Osteoblast (primary cell): ENCODE measurements around the gene CD151. TPM values are rescaled to one million over a fixed set of nuclear protein-coding genes. Genes with fewer than 3 reads are reported as not detected.

Source experiments
- DNase-seq: peaks from one replicate; pipeline ENCODE4 v3.0.0; 2011; ENCODE audit warnings: low spot score, mixed read lengths; ENCODE audit not compliant: insufficient read length; ENCODE audit errors: missing footprints
- H2AFZ ChIP-seq: 2 replicates; pipeline ENCODE4 v1.6.0; 2011; ENCODE audit warnings: mild to moderate bottlenecking, low read length
- H3K27ac ChIP-seq: 2 replicates; pipeline ENCODE4 v1.5.1; 2011; ENCODE audit warnings: mild to moderate bottlenecking, low read depth, low read length, moderate library complexity
- H3K27me3 ChIP-seq: 2 replicates; pipeline ENCODE4 v1.6.0; 2012; ENCODE audit warnings: mild to moderate bottlenecking, control low read depth, inconsistent platforms, low read length, moderate library complexity; ENCODE audit not compliant: insufficient read depth
- H3K36me3 ChIP-seq: 2 replicates; pipeline ENCODE4 v1.5.1; 2011; ENCODE audit warnings: mild to moderate bottlenecking, low read length, control low read depth, moderate library complexity; ENCODE audit not compliant: insufficient read depth
- H3K4me1 ChIP-seq: 2 replicates; pipeline ENCODE4 v1.5.1; 2011; ENCODE audit warnings: mild to moderate bottlenecking, low read length, control low read depth, moderate library complexity; ENCODE audit not compliant: insufficient read depth
- H3K4me2 ChIP-seq: 2 replicates; pipeline ENCODE4 v1.6.0; 2011; ENCODE audit warnings: mild to moderate bottlenecking, low read length; ENCODE audit not compliant: insufficient read depth
- H3K4me3 ChIP-seq: fragments of 200-600 bp; sonication (generic); 3 replicates; pipeline ENCODE4 v1.5.1; 2012; ENCODE audit warnings: mild to moderate bottlenecking, low read length, inconsistent platforms; ENCODE audit not compliant: insufficient read depth
- H3K79me2 ChIP-seq: 2 replicates; pipeline ENCODE4 v1.6.0; 2012; ENCODE audit warnings: mild to moderate bottlenecking, low read length, control low read depth, inconsistent platforms; ENCODE audit not compliant: insufficient read depth
- H3K9me3 ChIP-seq: 2 replicates; pipeline ENCODE4 v1.5.1; 2011; ENCODE audit warnings: low read depth, low read length, control low read depth
- H4K20me1 ChIP-seq: 2 replicates; pipeline ENCODE4 v1.6.0; 2012; ENCODE audit warnings: mild to moderate bottlenecking, low read length, control low read depth; ENCODE audit not compliant: insufficient read depth
- total RNA-seq: library from RNA; depleted of rRNA; stranded (reverse); fragments of >200 nt; gene quantifications from 2 replicates; pipeline ENCODE4 v1.2.3, GENCODE V29; 2012
- TF ChIP-seq, protein P1 (sequence below): IDR thresholded peaks from 2 replicates; pipeline ENCODE4 v1.5.1; 2011; ENCODE audit warnings: mild to moderate bottlenecking, low read depth, low read length, moderate library complexity; ENCODE audit errors: extremely low read depth

Gene CD151
- total RNA-seq, 1 donor = 416 TPM

DNA sequence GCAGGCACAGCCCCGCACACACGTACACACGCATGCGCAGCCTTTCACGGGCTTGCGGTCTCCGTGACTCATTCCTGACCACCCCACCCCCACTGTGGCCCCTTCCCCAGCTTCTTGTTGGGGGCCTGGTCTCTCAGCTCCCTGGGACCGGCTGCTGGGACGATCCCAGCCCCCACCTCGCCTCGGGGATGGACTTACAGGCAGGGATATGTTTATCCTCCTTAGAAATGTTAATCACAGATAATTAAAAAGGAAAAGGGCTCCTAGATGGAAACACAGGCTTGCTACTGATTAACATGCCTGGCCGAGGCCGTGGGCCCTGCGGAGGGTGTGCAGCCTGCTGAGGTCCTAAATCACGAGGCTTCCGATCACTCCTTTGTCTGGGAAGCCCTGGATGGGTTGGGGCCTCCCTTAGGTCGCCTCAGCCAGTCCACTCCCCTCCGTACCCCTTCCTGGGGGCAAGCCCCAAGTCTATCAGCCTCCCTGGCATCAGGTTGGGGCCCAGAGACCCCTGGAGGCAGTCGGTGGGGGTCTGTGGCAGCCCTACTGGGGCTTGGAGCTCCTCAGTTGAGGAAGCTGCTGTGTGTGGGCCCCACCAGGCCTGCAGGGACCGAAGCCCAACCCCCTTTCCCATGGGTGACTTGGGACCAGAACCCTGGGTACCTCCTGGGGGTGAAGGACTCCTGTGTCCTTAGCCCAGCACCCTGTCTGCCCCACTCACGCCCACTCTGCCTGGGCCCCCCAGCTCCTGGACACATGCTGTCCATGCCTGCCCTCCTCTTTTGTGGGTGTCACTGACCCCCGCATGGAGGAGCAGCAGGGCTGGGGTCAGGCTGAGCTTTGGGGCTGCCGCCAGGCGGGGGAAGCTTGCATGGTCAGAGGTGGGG, 30.5 kb downstream of the CD151 start:
- no peaks in the 10 kb centered on the region for H3K27me3 ChIP-seq
- H2AFZ ChIP-seq = no peak overlapping the region
- H3K27ac ChIP-seq = no peak overlapping the region
- H3K79me2 ChIP-seq = peaks cover 36% of the 10 kb centered on the region
- H3K4me2 ChIP-seq = no peak overlapping the region
- peaks cover 14% of the 10 kb centered on the region for H3K36me3 ChIP-seq
- no peaks in the 10 kb centered on the region for H3K9me3 ChIP-seq
- no peak for DNase-seq
- no peak overlapping the region for H3K4me3 ChIP-seq
- H4K20me1 ChIP-seq = peaks cover 49% of the 10 kb centered on the region
- TF ChIP-seq, protein P1, sequence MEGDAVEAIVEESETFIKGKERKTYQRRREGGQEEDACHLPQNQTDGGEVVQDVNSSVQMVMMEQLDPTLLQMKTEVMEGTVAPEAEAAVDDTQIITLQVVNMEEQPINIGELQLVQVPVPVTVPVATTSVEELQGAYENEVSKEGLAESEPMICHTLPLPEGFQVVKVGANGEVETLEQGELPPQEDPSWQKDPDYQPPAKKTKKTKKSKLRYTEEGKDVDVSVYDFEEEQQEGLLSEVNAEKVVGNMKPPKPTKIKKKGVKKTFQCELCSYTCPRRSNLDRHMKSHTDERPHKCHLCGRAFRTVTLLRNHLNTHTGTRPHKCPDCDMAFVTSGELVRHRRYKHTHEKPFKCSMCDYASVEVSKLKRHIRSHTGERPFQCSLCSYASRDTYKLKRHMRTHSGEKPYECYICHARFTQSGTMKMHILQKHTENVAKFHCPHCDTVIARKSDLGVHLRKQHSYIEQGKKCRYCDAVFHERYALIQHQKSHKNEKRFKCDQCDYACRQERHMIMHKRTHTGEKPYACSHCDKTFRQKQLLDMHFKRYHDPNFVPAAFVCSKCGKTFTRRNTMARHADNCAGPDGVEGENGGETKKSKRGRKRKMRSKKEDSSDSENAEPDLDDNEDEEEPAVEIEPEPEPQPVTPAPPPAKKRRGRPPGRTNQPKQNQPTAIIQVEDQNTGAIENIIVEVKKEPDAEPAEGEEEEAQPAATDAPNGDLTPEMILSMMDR = no peak
- peaks cover 7% of the 10 kb centered on the region for H3K4me1 ChIP-seq

DNA sequence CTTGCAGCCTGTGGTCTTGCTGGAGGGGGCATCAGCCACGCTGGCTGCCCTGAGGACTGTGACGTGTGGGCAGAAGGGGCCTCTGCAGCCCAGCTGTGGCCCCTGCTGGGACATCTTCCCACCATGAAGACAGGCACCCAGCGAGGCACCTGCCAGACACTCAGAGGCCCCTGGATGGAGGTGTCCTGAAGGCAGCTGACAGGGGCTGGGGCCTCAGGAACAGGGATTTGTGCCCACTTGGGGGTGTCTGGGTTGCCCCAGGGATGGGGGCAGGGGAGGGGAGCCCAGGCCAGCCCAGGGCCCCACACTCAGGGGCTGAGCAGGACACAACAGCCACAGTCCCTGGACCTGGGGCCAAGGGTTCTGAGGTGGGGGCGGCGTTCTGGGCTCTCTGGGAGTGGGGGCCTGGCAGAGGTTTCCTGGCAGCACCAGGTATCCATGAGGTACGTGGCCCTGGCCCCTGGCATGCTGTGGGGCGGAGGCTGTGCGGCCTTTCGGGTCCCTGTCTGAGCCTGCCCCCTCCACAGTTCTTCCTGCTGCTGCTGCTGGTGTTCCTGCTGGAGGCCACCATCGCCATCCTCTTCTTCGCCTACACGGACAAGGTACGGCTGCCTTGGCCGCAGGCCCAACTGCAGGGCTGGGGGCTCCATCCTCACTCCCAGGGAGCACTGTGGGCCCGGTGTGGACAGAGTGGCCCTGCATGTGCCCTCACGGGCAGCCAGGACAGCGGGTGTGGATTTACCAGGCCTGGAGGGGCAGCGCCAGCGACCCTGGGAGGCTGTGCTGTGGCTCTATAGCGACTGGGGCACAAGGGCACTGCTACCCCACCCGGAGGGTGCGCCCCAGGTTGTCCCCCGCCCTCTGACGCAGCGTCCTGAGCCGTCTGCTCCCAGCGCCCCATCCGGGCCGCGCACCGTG, 31.4 kb downstream of the CD151 start:
- Histone ChIP-seq H3K27me3 (no peaks in the 10 kb centered on the region), H2AFZ (no peak overlapping the region), H3K4me1 (peaks cover 7% of the 10 kb centered on the region), H3K36me3 (peaks cover 15% of the 10 kb centered on the region), H3K4me2 (no peak overlapping the region), H3K79me2 (peaks cover 28% of the 10 kb centered on the region), H4K20me1 (peaks cover 41% of the 10 kb centered on the region), H3K4me3 (no peak overlapping the region), H3K9me3 (no peaks in the 10 kb centered on the region), H3K27ac (no peak overlapping the region)
- no peak for DNase-seq
- TF ChIP-seq, protein P1 = no peak

DNA sequence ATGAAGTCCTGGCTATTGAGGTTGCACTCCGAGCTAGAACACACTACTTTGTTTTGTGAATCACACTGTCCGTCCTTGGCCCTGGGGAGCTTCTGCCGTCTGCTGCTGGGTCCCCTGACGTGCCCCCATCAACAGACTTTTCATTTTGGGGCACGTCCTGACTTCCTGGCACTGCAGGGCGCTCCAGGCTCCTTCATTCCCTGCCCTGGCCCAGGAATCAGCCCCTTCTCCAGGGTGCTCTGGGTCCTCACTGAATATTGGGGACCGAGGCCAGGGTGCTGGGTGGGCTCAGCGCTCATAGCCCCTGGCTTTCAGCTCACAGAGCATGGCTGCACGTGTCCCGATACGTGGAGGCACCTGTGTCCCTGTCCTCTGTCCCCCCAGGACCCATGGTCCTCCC, 32.1 kb downstream of the CD151 start:
- no peak overlapping the region for H2AFZ ChIP-seq
- H3K27ac ChIP-seq = no peak overlapping the region
- no peaks in the 10 kb centered on the region for H3K27me3 ChIP-seq
- no peak overlapping the region for H3K4me2 ChIP-seq
- DNase-seq = no peak
- peaks cover 15% of the 10 kb centered on the region for H3K36me3 ChIP-seq
- no peak overlapping the region for H3K4me3 ChIP-seq
- peaks cover 23% of the 10 kb centered on the region for H3K79me2 ChIP-seq
- TF ChIP-seq, protein P1 = no peak
- peaks cover 2% of the 10 kb centered on the region for H3K4me1 ChIP-seq
- H4K20me1 ChIP-seq = peaks cover 37% of the 10 kb centered on the region
- no peaks in the 10 kb centered on the region for H3K9me3 ChIP-seq
